ENCODE measurements around the gene MADCAM1. TPM values are rescaled to one million over a fixed set of nuclear protein-coding genes. Genes with fewer than 3 reads are reported as not detected.
A peak's percentile ranks its signal among the peaks of the same experiment; 100 is the strongest.

The MADCAM1 gene
- total and polyA plus RNA-seq, 2 experiments from 2014 or later: 2.9 to 4.0 TPM

- H3K4me2 ChIP-seq: peak overlapping the region; percentile 99
- peaks cover 18% of the 10 kb centered on the region for H3K4me1 ChIP-seq (ENCODE audit: insufficient read depth)
- no peaks in the 10 kb centered on the region for H3K9me3 ChIP-seq (ENCODE audit: low read depth)
- H3K36me3 ChIP-seq (replicated peaks; ENCODE audit: insufficient read depth, low read depth): no peaks in the 10 kb centered on the region
- peaks cover 62% of the 10 kb centered on the region for H3K79me2 ChIP-seq
- H3K9me2 ChIP-seq (replicated peaks; ENCODE audit: insufficient read depth): no peaks in the 10 kb centered on the region
- no peaks in the 10 kb centered on the region for H3K27me3 ChIP-seq
- 56% methylated on average over 24 of the region's 25 CpGs for WGBS (ENCODE audit: low lambda C conversion rate, missing lambda C conversion rate)
- no peak overlapping the region for H2AFZ ChIP-seq
- H3K4me3 ChIP-seq: peak overlapping the region; percentile 96
- H3K27ac ChIP-seq: peak overlapping the region; percentile 94
- peaks cover 48% of the 10 kb centered on the region for H4K20me1 ChIP-seq (ENCODE audit: insufficient read depth, poor library complexity, severe bottlenecking)
- TF ChIP-seq EZH2 (IDR thresholded peaks at IDR 0.05; ENCODE audit: borderline replicate concordance): no peak
- TF ChIP-seq EZH2phosphoT487 (IDR thresholded peaks at IDR 0.05; ENCODE audit: low read depth, severe bottlenecking, unreplicated experiment): no peak
- no peak for TF ChIP-seq CTCF (IDR thresholded peaks at IDR 0.05; ENCODE audit: poor library complexity)
- DNase-seq (ENCODE audit: low spot score): no peak
These were observed 37.2 kb downstream of the MADCAM1 start for GRCh38 chr19:533364-534058.

GRCh38 chr19:534088-534487 is 37.8 kb downstream of the MADCAM1 start:
- Histone ChIP-seq H3K4me3 (no peak overlapping the region), H3K9me2 (replicated peaks; ENCODE audit: insufficient read depth) (no peaks in the 10 kb centered on the region), H3K27ac (peak overlapping the region; percentile 94), H3K79me2 (peaks cover 63% of the 10 kb centered on the region), H3K4me1 (ENCODE audit: insufficient read depth) (peaks cover 18% of the 10 kb centered on the region), H2AFZ (no peak overlapping the region), H3K27me3 (no peaks in the 10 kb centered on the region), H3K4me2 (peak overlapping the region; percentile 99), H4K20me1 (ENCODE audit: insufficient read depth, poor library complexity, severe bottlenecking) (peaks cover 52% of the 10 kb centered on the region), H3K36me3 (replicated peaks; ENCODE audit: insufficient read depth, low read depth) (no peaks in the 10 kb centered on the region), H3K9me3 (ENCODE audit: low read depth) (no peaks in the 10 kb centered on the region)
- 97% methylated on average over 8 of the region's 14 CpGs for WGBS (ENCODE audit: low lambda C conversion rate, missing lambda C conversion rate)
- no peak for DNase-seq (ENCODE audit: low spot score)
- TF ChIP-seq EZH2 (IDR thresholded peaks at IDR 0.05; ENCODE audit: borderline replicate concordance): no peak
- TF ChIP-seq EZH2phosphoT487 (IDR thresholded peaks at IDR 0.05; ENCODE audit: low read depth, severe bottlenecking, unreplicated experiment): no peak
- no peak for TF ChIP-seq CTCF (IDR thresholded peaks at IDR 0.05; ENCODE audit: poor library complexity)

- no peaks in the 10 kb centered on the region for H3K9me2 ChIP-seq (replicated peaks; ENCODE audit: insufficient read depth)
- no peak for DNase-seq (ENCODE audit: low spot score)
- H3K27ac ChIP-seq: no peak overlapping the region
- H4K20me1 ChIP-seq (ENCODE audit: insufficient read depth, poor library complexity, severe bottlenecking): peaks cover 56% of the 10 kb centered on the region
- H3K27me3 ChIP-seq: no peaks in the 10 kb centered on the region
- H3K79me2 ChIP-seq: peaks cover 62% of the 10 kb centered on the region
- no peak for TF ChIP-seq CTCF (IDR thresholded peaks at IDR 0.05; ENCODE audit: poor library complexity)
- TF ChIP-seq EZH2 (IDR thresholded peaks at IDR 0.05; ENCODE audit: borderline replicate concordance): no peak
- TF ChIP-seq EZH2phosphoT487 (IDR thresholded peaks at IDR 0.05; ENCODE audit: low read depth, severe bottlenecking, unreplicated experiment): no peak
- H3K4me3 ChIP-seq: no peak overlapping the region
- 85% methylated on average over 16 of the region's 16 CpGs for WGBS (ENCODE audit: low lambda C conversion rate, missing lambda C conversion rate)
- no peaks in the 10 kb centered on the region for H3K9me3 ChIP-seq (ENCODE audit: low read depth)
- no peaks in the 10 kb centered on the region for H3K36me3 ChIP-seq (replicated peaks; ENCODE audit: insufficient read depth, low read depth)
- H3K4me1 ChIP-seq (ENCODE audit: insufficient read depth): peaks cover 18% of the 10 kb centered on the region
- H3K4me2 ChIP-seq: no peak overlapping the region
- H2AFZ ChIP-seq: no peak overlapping the region
These were observed 38.9 kb downstream of the MADCAM1 start for GRCh38 chr19:535017-535835.

All from hepatocyte (in vitro differentiated cells).